WTC11 (cell line): ENCODE results near the gene HOXA5. TPM values are rescaled to one million over a fixed set of nuclear protein-coding genes. Genes with fewer than 3 reads are reported as not detected.

Experiments used
- ATAC-seq: fragments of 200-7000 bp; cut with Tn5 transposase; 2 replicates; pipeline ENCODE4 v1.10.0; 2021; ENCODE audit warnings: mild to moderate bottlenecking, moderate library complexity
- CTCF ChIA-PET: fragments of 300-600 bp; sonication (Branson Sonifier 250); formaldehyde crosslinking; loops from one replicate; lab custom pipeline; 2021; ENCODE audit warnings: antibody characterized with exemption; lab: Charles Lee
- POLR2A ChIA-PET: fragments of 350-600 bp; sonication (Branson Sonifier 250); formaldehyde crosslinking; loops from one replicate; lab custom pipeline; 2021; ENCODE audit warnings: antibody characterized with exemption; lab: Charles Lee
- DNase-seq: peaks from one replicate; pipeline ENCODE4 v3.0.0; 2021; ENCODE audit warnings: low spot score
- H3K27ac Mint-ChIP-seq: 2 replicates; pipeline ENCODE4 v1.8.0; 2021; ENCODE audit warnings: mixed read lengths
- H3K27me3 Mint-ChIP-seq: 2 replicates; pipeline ENCODE4 v1.8.0; 2021; ENCODE audit warnings: low read depth, mild to moderate bottlenecking, moderate library complexity, mixed read lengths
- H3K36me3 Mint-ChIP-seq: 2 replicates; pipeline ENCODE4 v1.8.0; 2021; ENCODE audit warnings: mixed read lengths
- H3K4me1 Mint-ChIP-seq: 2 replicates; pipeline ENCODE4 v1.8.0; 2022; ENCODE audit warnings: mixed read lengths
- H3K4me3 Mint-ChIP-seq: 2 replicates; pipeline ENCODE4 v1.8.0; 2021; ENCODE audit warnings: mild to moderate bottlenecking, moderate library complexity, mixed read lengths
- H3K9me3 Mint-ChIP-seq: 2 replicates; pipeline ENCODE4 v1.8.0; 2021; ENCODE audit warnings: mixed read lengths
- FOXK1 ChIP-seq: sonication (generic); formaldehyde crosslinking; IDR thresholded peaks from 2 replicates; pipeline ENCODE4 v1.8.0; 2022; ENCODE audit warnings: mild to moderate bottlenecking, moderate library complexity, missing genetic modification reagents
- FOXP1 ChIP-seq: sonication (generic); formaldehyde crosslinking; IDR thresholded peaks from 2 replicates; pipeline ENCODE4 v1.8.0; 2022; ENCODE audit warnings: missing genetic modification reagents, mild to moderate bottlenecking, moderate library complexity, borderline replicate concordance
- IRF1 ChIP-seq: sonication (generic); formaldehyde crosslinking; IDR thresholded peaks from 2 replicates; pipeline ENCODE4 v1.8.0; 2023; ENCODE audit warnings: missing genetic modification reagents
- IRF2 ChIP-seq: sonication (generic); formaldehyde crosslinking; IDR thresholded peaks from 2 replicates; pipeline ENCODE4 v1.8.0; 2022; ENCODE audit warnings: low read depth, missing genetic modification reagents, borderline replicate concordance
- KAT7 ChIP-seq: sonication (generic); formaldehyde crosslinking; IDR thresholded peaks from 2 replicates; pipeline ENCODE4 v1.8.1; 2023; ENCODE audit warnings: missing genetic modification reagents, mild to moderate bottlenecking, borderline replicate concordance
- MAX ChIP-seq: sonication (generic); formaldehyde crosslinking; IDR thresholded peaks from 2 replicates; pipeline ENCODE4 v1.8.0; 2022; ENCODE audit warnings: mild to moderate bottlenecking, missing genetic modification reagents
- RORB ChIP-seq: fragments of 250-450 bp; sonication (Bioruptor Pico); IDR thresholded peaks from 2 replicates; pipeline ENCODE4 v1.9.0; 2021; ENCODE audit warnings: mild to moderate bottlenecking
- ZBTB43 ChIP-seq: sonication (generic); formaldehyde crosslinking; IDR thresholded peaks from 2 replicates; pipeline ENCODE4 v1.8.1; 2023; ENCODE audit warnings: mild to moderate bottlenecking, missing genetic modification reagents
- ZNF263 ChIP-seq: sonication (generic); formaldehyde crosslinking; IDR thresholded peaks from 2 replicates; pipeline ENCODE4 v1.8.1; 2022; ENCODE audit warnings: low read depth, mild to moderate bottlenecking, moderate library complexity, missing genetic modification reagents
- ZNF512 ChIP-seq: sonication (generic); formaldehyde crosslinking; IDR thresholded peaks from 2 replicates; pipeline ENCODE4 v1.8.1; 2022; ENCODE audit warnings: missing genetic modification reagents, borderline replicate concordance
- total RNA-seq: library from RNA; stranded (reverse); gene quantifications from 3 replicates; pipeline ENCODE4 v1.2.3, GENCODE V29; 2021
- TF ChIP-seq, protein P1 (sequence below): sonication (generic); formaldehyde crosslinking; IDR thresholded peaks from 2 replicates; pipeline ENCODE4 v1.8.0; 2022; ENCODE audit warnings: missing genetic modification reagents
- TF ChIP-seq, protein P2 (sequence below): sonication (generic); formaldehyde crosslinking; IDR thresholded peaks from 2 replicates; pipeline ENCODE4 v1.8.1; 2023; ENCODE audit warnings: mild to moderate bottlenecking, missing genetic modification reagents
- TF ChIP-seq, protein P3 (sequence below): sonication (generic); formaldehyde crosslinking; IDR thresholded peaks from 2 replicates; pipeline ENCODE4 v1.8.1; 2022; ENCODE audit warnings: mild to moderate bottlenecking, missing genetic modification reagents, moderate library complexity, borderline replicate concordance

Gene HOXA5
- total RNA-seq, 1 experiment from 2014 or later, result not detected

DNA sequence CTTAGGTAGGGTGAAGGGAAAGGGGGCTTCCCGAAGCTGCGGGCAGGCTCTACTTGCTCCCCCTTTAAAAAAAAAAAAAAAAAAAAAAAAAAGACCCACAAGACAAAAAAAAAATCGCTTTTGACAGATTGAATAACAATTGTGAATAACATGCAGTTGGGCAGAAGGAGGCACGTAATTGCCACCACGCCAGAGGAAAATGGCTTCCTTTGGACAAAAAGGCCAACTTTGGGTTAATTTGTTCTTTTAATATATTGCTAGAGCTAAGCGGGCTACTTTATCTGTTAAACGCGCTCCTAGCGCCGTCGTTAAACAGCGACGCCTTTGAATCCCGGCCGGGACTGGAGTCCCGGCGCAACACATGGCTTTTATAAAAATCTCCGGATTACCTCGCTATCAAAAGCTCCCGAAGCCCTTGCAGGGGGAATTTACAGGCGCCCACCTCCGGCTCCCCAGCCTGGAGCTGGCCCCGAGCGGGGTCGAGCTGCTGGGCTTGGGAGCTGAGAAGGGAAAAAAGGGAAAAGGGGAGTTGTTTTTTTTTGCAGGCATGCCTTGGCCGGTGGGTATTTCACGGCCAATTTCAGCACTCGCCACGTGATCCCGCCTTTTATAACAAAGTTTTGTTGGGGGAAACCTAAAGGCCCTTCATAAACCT, 40.3 kb upstream of the HOXA5 start (continued):
- no peak for TF ChIP-seq ZBTB43 (CRISPR knock-in tag)
- no peak for TF ChIP-seq FOXK1 (CRISPR knock-in tag)
- TF ChIP-seq ZNF512 (CRISPR knock-in tag), result no peak
- TF ChIP-seq ZNF263 (CRISPR knock-in tag), result no peak
- TF ChIP-seq, all 79 proteins: peak for 0

- ATAC-seq, result peak; percentile 47
- H3K27ac Mint-ChIP-seq, result no peak overlapping the region
- CTCF ChIA-PET, result interaction anchor here (0.6 to 1.7 kb wide), 2 partner anchors 13 to 465 kb away, joined by 4 to 5 read pairs; no protein-coding TSS in a partner anchor
- H3K9me3 Mint-ChIP-seq, result no peaks in the 10 kb centered on the region
- 0 out of 2 replicates have a peak, but pooled peaks cover 3% of the 10 kb centered on the region for H3K36me3 Mint-ChIP-seq
- peak overlapping the region; percentile 40; the same call in 1 of the 2 replicates for H3K4me3 Mint-ChIP-seq
- peaks cover 100% of the 10 kb centered on the region for H3K27me3 Mint-ChIP-seq
- DNase-seq, result peak; percentile 67
- H3K4me1 Mint-ChIP-seq, result peaks cover 48% of the 10 kb centered on the region
- TF ChIP-seq, protein P1, sequence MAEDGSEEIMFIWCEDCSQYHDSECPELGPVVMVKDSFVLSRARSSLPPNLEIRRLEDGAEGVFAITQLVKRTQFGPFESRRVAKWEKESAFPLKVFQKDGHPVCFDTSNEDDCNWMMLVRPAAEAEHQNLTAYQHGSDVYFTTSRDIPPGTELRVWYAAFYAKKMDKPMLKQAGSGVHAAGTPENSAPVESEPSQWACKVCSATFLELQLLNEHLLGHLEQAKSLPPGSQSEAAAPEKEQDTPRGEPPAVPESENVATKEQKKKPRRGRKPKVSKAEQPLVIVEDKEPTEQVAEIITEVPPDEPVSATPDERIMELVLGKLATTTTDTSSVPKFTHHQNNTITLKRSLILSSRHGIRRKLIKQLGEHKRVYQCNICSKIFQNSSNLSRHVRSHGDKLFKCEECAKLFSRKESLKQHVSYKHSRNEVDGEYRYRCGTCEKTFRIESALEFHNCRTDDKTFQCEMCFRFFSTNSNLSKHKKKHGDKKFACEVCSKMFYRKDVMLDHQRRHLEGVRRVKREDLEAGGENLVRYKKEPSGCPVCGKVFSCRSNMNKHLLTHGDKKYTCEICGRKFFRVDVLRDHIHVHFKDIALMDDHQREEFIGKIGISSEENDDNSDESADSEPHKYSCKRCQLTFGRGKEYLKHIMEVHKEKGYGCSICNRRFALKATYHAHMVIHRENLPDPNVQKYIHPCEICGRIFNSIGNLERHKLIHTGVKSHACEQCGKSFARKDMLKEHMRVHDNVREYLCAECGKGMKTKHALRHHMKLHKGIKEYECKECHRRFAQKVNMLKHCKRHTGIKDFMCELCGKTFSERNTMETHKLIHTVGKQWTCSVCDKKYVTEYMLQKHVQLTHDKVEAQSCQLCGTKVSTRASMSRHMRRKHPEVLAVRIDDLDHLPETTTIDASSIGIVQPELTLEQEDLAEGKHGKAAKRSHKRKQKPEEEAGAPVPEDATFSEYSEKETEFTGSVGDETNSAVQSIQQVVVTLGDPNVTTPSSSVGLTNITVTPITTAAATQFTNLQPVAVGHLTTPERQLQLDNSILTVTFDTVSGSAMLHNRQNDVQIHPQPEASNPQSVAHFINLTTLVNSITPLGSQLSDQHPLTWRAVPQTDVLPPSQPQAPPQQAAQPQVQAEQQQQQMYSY, result peak; percentile 67; the same call in 1 of the 2 replicates
- TF ChIP-seq FOXP1 (CRISPR knock-in tag) (no peak), KAT7 (CRISPR knock-in tag) (no peak)
- TF ChIP-seq, protein P2, sequence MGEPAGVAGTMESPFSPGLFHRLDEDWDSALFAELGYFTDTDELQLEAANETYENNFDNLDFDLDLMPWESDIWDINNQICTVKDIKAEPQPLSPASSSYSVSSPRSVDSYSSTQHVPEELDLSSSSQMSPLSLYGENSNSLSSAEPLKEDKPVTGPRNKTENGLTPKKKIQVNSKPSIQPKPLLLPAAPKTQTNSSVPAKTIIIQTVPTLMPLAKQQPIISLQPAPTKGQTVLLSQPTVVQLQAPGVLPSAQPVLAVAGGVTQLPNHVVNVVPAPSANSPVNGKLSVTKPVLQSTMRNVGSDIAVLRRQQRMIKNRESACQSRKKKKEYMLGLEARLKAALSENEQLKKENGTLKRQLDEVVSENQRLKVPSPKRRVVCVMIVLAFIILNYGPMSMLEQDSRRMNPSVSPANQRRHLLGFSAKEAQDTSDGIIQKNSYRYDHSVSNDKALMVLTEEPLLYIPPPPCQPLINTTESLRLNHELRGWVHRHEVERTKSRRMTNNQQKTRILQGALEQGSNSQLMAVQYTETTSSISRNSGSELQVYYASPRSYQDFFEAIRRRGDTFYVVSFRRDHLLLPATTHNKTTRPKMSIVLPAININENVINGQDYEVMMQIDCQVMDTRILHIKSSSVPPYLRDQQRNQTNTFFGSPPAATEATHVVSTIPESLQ, result no peak
- POLR2A ChIA-PET, result interaction anchor here (0.6 kb wide), 1 partner anchor 228 kb away, joined by 4 read pairs; no protein-coding TSS in a partner anchor
These were observed 39.6 kb upstream of the HOXA5 start for GRCh38 chr7:27182861-27183681.

- no peaks in the 10 kb centered on the region for H3K9me3 Mint-ChIP-seq
- H3K4me3 Mint-ChIP-seq, result no peak overlapping the region
- ChIA-PET POLR2A (no interaction called here), CTCF (interaction anchor here (1.7 kb wide), 1 partner anchor 14 kb away, joined by 5 read pairs; no protein-coding TSS in a partner anchor)
- peaks cover 100% of the 10 kb centered on the region for H3K27me3 Mint-ChIP-seq
- no peak for DNase-seq
- no peak overlapping the region for H3K27ac Mint-ChIP-seq
- no peak for ATAC-seq
- peaks cover 41% of the 10 kb centered on the region for H3K4me1 Mint-ChIP-seq
- 0 out of 2 replicates have a peak, but pooled peaks cover 3% of the 10 kb centered on the region for H3K36me3 Mint-ChIP-seq
- no peak for TF ChIP-seq IRF2
- no peak for TF ChIP-seq IRF1 (CRISPR knock-in tag)
- TF ChIP-seq, protein P1, result no peak
- no peak for TF ChIP-seq MAX (CRISPR knock-in tag)
- TF ChIP-seq, protein P3, sequence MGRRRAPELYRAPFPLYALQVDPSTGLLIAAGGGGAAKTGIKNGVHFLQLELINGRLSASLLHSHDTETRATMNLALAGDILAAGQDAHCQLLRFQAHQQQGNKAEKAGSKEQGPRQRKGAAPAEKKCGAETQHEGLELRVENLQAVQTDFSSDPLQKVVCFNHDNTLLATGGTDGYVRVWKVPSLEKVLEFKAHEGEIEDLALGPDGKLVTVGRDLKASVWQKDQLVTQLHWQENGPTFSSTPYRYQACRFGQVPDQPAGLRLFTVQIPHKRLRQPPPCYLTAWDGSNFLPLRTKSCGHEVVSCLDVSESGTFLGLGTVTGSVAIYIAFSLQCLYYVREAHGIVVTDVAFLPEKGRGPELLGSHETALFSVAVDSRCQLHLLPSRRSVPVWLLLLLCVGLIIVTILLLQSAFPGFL (CRISPR knock-in tag), result no peak
- TF ChIP-seq RORB (CRISPR knock-in tag), result no peak
These were observed 38.9 kb upstream of the HOXA5 start for GRCh38 chr7:27182285-27182841.
